Activated CD4-positive, CD25-positive, alpha-beta regulatory T cell treated with anti-CD3 and anti-CD28 coated beads, Interleukin-2, amount 50 U/mL, for 24 hours (primary cell): ENCODE data around the gene B4GALNT4.
"Not testable (repeated sequence)": the region's sequence is repeated elsewhere in the genome, so short reads cannot be mapped to it uniquely, and the experiment has no call there.

Source experiments
- ATAC-seq, 2 donors: fragments of 150-1000 bp; cut with Tn5 transposase; one replicate each; pipeline ENCODE4 v1.10.0; 2021; ENCODE audit warnings: mild to moderate bottlenecking in 1 of 2, moderate library complexity in 1 of 2

B4GALNT4 gene

DNA sequence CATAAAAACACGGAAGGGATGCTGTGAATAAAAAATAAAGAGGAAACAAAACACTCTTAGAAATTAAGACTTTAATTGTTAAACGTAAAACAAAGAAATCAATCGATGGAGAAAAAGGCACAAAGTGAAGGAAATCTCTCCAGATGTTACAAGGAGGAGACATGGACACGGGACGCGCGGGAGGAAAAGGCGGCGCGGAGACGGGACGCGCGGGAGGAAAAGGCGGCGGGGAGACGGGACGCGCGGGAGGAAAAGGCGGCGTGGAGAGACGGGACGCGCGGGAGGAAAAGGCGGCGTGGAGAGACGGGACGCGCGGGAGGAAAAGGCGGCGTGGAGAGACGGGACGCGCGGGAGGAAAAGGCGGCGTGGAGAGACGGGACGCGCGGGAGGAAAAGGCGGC lies 55.5 kb downstream of the B4GALNT4 start:
- not testable (repeated sequence) for ATAC-seq

DNA sequence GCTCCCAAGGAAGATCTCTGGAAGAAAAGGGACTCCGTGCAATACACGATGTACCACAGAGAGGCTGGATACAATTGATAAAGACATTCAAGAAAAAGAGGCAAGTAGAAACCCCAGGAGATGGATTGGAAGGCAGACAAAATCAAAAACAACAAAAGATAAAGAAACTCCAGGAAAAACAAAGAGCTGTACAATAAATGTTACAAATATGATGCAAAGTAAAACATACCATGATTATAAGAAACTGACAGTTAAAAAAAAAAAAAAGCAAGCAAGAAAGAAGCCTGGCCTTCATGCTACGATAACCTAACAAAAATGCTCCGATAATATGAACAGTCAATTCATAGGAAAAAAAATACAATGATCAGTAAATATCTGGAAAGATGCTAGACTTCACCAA lies 56.0 kb downstream of the B4GALNT4 start:
- no peak for ATAC-seq

DNA sequence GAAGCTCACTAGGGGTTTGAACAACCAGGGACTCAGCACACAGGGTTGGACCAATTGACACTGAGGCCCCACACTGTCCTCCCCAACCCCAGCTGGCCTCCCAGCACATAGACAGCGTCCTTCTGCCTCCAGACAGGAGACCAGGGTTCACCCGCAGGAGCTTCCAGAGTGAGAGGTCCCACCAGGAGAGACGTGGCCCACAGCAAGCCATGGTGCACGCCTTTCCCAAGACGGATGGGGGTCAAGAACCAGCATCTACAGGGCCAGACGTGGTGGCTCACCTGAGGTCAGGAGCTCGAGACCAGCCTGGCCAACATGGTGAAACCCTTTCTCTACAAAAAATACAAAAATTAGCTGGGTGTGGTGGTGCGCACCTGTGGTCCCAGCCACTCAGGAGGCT lies 57.6 kb downstream of the B4GALNT4 start:
- no peak for ATAC-seq

- ATAC-seq: no peak
These were observed 59.0 kb downstream of the B4GALNT4 start for GRCh38 chr11:428295-428694.

- ATAC-seq: no peak
These were observed 60.1 kb downstream of the B4GALNT4 start for GRCh38 chr11:429391-429790.

- ATAC-seq: no peak
These were observed 60.7 kb downstream of the B4GALNT4 start for GRCh38 chr11:429931-430456.
